ENCODE measurements around the gene ZNF565.
"Not testable (repeated sequence)": the region's sequence is repeated elsewhere in the genome, so short reads cannot be mapped to it uniquely, and the experiment has no call there.

The ZNF565 gene

GRCh38 chr19:36140304-36141038 is 74.0 kb downstream of the ZNF565 start:
- peak; percentile 32 for DNase-seq (ENCODE audit: low read depth)
- peak overlapping the region; percentile 100 for H3K4me3 ChIP-seq (ENCODE audit: control insufficient read depth, low read depth, low read length)
- TF ChIP-seq CTCF (conservative IDR thresholded peaks at IDR 0.05; ENCODE audit: control insufficient read depth, insufficient read depth, low read depth, low read length): no peak

GRCh38 chr19:36139473-36140303 is 74.8 kb downstream of the ZNF565 start, which contains the start of gene CAPNS1:
TSS of gene CAPNS1 (plus strand) at chr19:36140066. CDS start at chr19:36141012, 946 bp downstream.
- peak; percentile 93 for DNase-seq (ENCODE audit: low read depth)
- H3K4me3 ChIP-seq (ENCODE audit: control insufficient read depth, low read depth, low read length): peak within 1 kb of the TSS; percentile 100
- TF ChIP-seq CTCF (conservative IDR thresholded peaks at IDR 0.05; ENCODE audit: control insufficient read depth, insufficient read depth, low read depth, low read length): no peak

- H3K4me3 ChIP-seq (ENCODE audit: control insufficient read depth, low read depth, low read length): peak overlapping the region; percentile 100
- TF ChIP-seq CTCF (conservative IDR thresholded peaks at IDR 0.05; ENCODE audit: control insufficient read depth, insufficient read depth, low read depth, low read length): no peak
- no peak for DNase-seq (ENCODE audit: low read depth)
Measured at GRCh38 chr19:36139120-36139472, 75.4 kb downstream of the ZNF565 start.

- peak; percentile 42 for DNase-seq (ENCODE audit: low read depth)
- H3K4me3 ChIP-seq (ENCODE audit: control insufficient read depth, low read depth, low read length): no peak overlapping the region
- no peak for TF ChIP-seq CTCF (conservative IDR thresholded peaks at IDR 0.05; ENCODE audit: control insufficient read depth, insufficient read depth, low read depth, low read length)
Measured at GRCh38 chr19:36136964-36137686, 77.3 kb downstream of the ZNF565 start.

- H3K4me3 ChIP-seq (ENCODE audit: control insufficient read depth, low read depth, low read length); DNase-seq (ENCODE audit: low read depth): not testable (repeated sequence)
Measured at GRCh38 chr19:36134867-36135266, 79.6 kb downstream of the ZNF565 start.

All from fibroblast of mammary gland (primary cell).